Measurements from ENCODE around the gene WNT16.

WNT16 gene

DNA sequence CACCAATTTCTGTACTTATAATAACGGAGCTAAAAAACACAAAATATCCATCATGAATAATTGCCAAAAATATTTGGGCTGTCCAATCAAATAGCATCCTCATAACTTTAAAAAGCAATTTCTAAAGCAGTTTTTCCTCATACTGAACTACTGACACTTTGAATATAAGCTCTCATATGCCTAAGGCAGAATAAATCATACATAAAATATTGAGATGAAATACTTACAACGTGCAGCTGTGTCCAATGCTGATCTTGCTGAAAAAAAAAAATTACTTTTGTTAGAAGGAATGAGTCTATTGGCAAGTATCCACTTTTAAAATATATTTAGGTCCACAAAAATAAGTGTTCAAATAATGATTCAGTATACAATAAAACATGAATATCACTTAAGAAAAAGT, 43.1 kb downstream of the WNT16 start:
- H3K9ac ChIP-seq (ENCODE audit: low read depth in 1 of 2, low read length in 2 of 2) = no peak overlapping the region
- no peaks in the 10 kb centered on the region for H3K9me3 ChIP-seq (ENCODE audit: control insufficient read depth in 1 of 2, low read length in 2 of 2)
- no peaks in the 10 kb centered on the region for H3K27me3 ChIP-seq (ENCODE audit: control insufficient read depth in 1 of 2, insufficient read depth in 2 of 2, low read length in 2 of 2)
- peaks cover 10 to 22% of the 10 kb centered on the region in 2 donors for H3K36me3 ChIP-seq (ENCODE audit: control insufficient read depth in 1 of 2, insufficient read depth in 2 of 2, low read length in 2 of 2)
- H3K4me1 ChIP-seq (ENCODE audit: control insufficient read depth in 1 of 2, insufficient read depth in 2 of 2, low read length in 2 of 2) = peaks cover 8 to 26% of the 10 kb centered on the region in 2 donors
- no peak overlapping the region for H3K27ac ChIP-seq (ENCODE audit: low read depth, low read length)
- no peak overlapping the region for H3K4me3 ChIP-seq (ENCODE audit: low read depth in 1 of 2, low read length in 2 of 2)

DNA sequence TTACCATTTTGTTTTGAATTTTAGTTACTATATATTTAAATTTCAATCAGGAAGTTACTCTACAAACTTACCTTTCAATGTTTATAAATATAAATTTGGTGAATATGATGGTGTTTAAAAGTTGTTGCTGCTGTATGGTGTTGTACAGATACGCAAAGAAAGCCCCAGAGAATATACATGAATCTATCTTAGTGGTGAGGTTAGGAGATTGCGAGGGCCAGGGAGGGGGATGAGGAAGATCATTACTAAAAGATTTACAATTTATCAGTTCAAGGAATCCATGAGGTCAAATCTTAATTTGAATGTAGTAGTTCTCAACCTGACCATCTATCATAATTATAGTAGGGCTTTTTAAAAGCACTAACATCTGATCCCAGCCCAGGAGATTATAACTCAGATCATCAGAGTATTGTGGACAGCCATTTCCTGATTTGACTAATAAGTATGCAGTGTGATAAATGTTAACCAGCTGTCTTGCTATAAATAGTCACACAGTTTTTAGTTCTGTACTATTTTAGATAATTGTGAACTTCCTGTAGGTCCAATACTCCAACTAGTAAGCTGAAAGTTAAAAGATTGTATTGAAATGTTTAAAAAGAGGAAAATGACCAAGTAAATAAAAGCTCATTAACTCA, 43.7 kb downstream of the WNT16 start:
- Histone ChIP-seq H3K9me3 (ENCODE audit: control insufficient read depth in 1 of 2, low read length in 2 of 2) (no peaks in the 10 kb centered on the region), H3K4me1 (ENCODE audit: control insufficient read depth in 1 of 2, insufficient read depth in 2 of 2, low read length in 2 of 2) (peaks cover 8 to 26% of the 10 kb centered on the region in 2 donors), H3K27me3 (ENCODE audit: control insufficient read depth in 1 of 2, insufficient read depth in 2 of 2, low read length in 2 of 2) (no peaks in the 10 kb centered on the region), H3K27ac (ENCODE audit: low read depth, low read length) (no peak overlapping the region), H3K9ac (ENCODE audit: low read depth in 1 of 2, low read length in 2 of 2) (no peak overlapping the region), H3K36me3 (ENCODE audit: control insufficient read depth in 1 of 2, insufficient read depth in 2 of 2, low read length in 2 of 2) (peaks cover 12 to 28% of the 10 kb centered on the region in 2 donors), H3K4me3 (ENCODE audit: low read depth in 1 of 2, low read length in 2 of 2) (no peak overlapping the region)

DNA sequence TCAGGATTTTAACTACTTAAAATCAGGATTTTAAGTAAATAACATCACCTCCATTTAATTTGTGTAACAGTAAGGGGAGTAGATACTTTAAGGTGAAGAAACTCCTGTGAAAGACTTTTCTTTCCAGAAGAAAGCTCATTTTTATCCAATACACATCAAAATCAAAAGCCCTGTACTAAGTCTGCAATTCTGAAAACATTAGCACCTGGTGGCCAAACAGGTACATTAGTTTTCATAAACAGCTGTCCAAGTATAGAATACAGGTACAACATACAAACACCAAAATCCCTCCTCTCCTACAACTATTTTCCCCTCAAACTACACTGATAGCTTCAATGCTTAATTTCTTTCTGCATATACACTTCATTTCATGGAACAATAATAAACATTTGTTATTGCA, 44.4 kb downstream of the WNT16 start:
- no peak overlapping the region for H3K9ac ChIP-seq (ENCODE audit: low read depth in 1 of 2, low read length in 2 of 2)
- H3K4me3 ChIP-seq (ENCODE audit: low read depth in 1 of 2, low read length in 2 of 2) = no peak overlapping the region
- no peak overlapping the region for H3K27ac ChIP-seq (ENCODE audit: low read depth, low read length)
- H3K9me3 ChIP-seq (ENCODE audit: control insufficient read depth in 1 of 2, low read length in 2 of 2) = no peaks in the 10 kb centered on the region
- peaks cover 8 to 26% of the 10 kb centered on the region in 2 donors for H3K4me1 ChIP-seq (ENCODE audit: control insufficient read depth in 1 of 2, insufficient read depth in 2 of 2, low read length in 2 of 2)
- H3K27me3 ChIP-seq (ENCODE audit: control insufficient read depth in 1 of 2, insufficient read depth in 2 of 2, low read length in 2 of 2) = no peaks in the 10 kb centered on the region
- peaks cover 18 to 34% of the 10 kb centered on the region in 2 donors for H3K36me3 ChIP-seq (ENCODE audit: control insufficient read depth in 1 of 2, insufficient read depth in 2 of 2, low read length in 2 of 2)

DNA sequence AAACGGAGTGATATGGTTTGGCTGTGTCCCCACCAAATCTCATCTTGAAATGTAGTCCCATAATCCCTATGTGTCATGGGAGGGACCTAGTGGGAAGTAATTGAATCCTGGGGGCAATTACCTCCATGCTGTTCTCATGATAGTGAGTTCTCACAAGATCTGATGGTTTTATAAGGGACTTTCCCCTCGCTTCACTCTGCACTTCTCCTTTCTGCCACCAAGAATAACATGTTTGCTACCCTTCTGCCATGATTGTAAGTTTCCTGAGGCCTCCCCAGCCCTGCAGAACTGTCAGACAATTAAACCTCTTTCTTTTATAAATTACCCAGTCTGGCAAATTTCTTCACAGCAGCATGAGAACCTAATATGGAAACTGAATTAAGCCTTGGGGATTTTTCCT, 48.2 kb downstream of the WNT16 start:
- Histone ChIP-seq H3K27ac (ENCODE audit: low read depth, low read length) (no peak overlapping the region), H3K27me3 (ENCODE audit: control insufficient read depth in 1 of 2, insufficient read depth in 2 of 2, low read length in 2 of 2) (no peaks in the 10 kb centered on the region), H3K36me3 (ENCODE audit: control insufficient read depth in 1 of 2, insufficient read depth in 2 of 2, low read length in 2 of 2) (peaks cover 27 to 38% of the 10 kb centered on the region in 2 donors), H3K9ac (ENCODE audit: low read depth in 1 of 2, low read length in 2 of 2) (no peak overlapping the region), H3K4me3 (ENCODE audit: low read depth in 1 of 2, low read length in 2 of 2) (no peak overlapping the region), H3K4me1 (ENCODE audit: control insufficient read depth in 1 of 2, insufficient read depth in 2 of 2, low read length in 2 of 2) (peaks cover 0 to 17% of the 10 kb centered on the region in 2 donors), H3K9me3 (ENCODE audit: control insufficient read depth in 1 of 2, low read length in 2 of 2) (no peaks in the 10 kb centered on the region)

DNA sequence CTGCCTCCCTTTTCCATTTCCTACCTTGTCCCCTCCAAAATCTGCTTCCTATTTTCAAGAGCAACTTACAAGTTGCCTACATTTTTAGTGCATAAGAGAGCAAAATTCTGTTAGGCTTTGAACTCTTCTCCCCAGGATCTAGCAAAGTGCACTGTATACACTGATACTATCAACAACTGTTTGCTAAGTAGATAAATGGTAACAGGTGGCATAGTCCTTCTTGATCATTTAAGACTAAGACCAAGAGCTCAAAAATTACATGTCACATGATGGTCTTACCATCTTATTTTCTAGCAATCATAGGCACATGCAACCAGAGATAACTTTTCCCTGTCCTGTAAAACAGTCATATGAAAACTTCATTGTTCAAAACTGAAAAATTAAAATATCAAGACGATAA, 51.1 kb downstream of the WNT16 start:
- H3K9me3 ChIP-seq (ENCODE audit: control insufficient read depth in 1 of 2, low read length in 2 of 2) = no peaks in the 10 kb centered on the region
- no peak overlapping the region for H3K27ac ChIP-seq (ENCODE audit: low read depth, low read length)
- H3K9ac ChIP-seq (ENCODE audit: low read depth in 1 of 2, low read length in 2 of 2) = no peak overlapping the region
- no peak overlapping the region for H3K4me3 ChIP-seq (ENCODE audit: low read depth in 1 of 2, low read length in 2 of 2)
- H3K4me1 ChIP-seq (ENCODE audit: control insufficient read depth in 1 of 2, insufficient read depth in 2 of 2, low read length in 2 of 2) = peaks cover 7 to 27% of the 10 kb centered on the region in 2 donors
- no peaks in the 10 kb centered on the region for H3K27me3 ChIP-seq (ENCODE audit: control insufficient read depth in 1 of 2, insufficient read depth in 2 of 2, low read length in 2 of 2)
- peaks cover 27 to 34% of the 10 kb centered on the region in 2 donors for H3K36me3 ChIP-seq (ENCODE audit: control insufficient read depth in 1 of 2, insufficient read depth in 2 of 2, low read length in 2 of 2)

DNA sequence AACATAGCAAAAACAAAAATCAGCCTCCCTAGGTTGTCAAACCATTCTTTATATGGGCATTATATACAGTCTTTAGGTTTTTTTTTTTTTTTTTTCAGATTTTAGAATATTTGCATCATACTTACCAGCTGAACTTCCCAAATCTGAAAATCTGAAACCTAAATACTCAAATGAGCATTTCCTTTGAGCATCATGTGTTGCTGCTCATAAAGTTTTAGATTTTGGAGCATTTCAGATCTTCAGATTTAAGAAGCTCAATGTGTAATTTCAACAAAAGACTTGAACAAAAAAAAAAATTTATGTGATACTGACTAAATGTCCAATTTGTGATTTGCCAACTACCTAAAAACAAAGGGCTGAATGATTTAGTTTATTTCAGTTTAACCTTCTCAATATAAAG, 53.7 kb downstream of the WNT16 start:
- Histone ChIP-seq H3K4me3 (ENCODE audit: low read depth in 1 of 2, low read length in 2 of 2) (no peak overlapping the region), H3K9ac (ENCODE audit: low read depth in 1 of 2, low read length in 2 of 2) (no peak overlapping the region), H3K27ac (ENCODE audit: low read depth, low read length) (no peak overlapping the region), H3K4me1 (ENCODE audit: control insufficient read depth in 1 of 2, insufficient read depth in 2 of 2, low read length in 2 of 2) (peaks cover 21 to 42% of the 10 kb centered on the region in 2 donors), H3K9me3 (ENCODE audit: control insufficient read depth in 1 of 2, low read length in 2 of 2) (no peaks in the 10 kb centered on the region), H3K27me3 (ENCODE audit: control insufficient read depth in 1 of 2, insufficient read depth in 2 of 2, low read length in 2 of 2) (no peaks in the 10 kb centered on the region), H3K36me3 (ENCODE audit: control insufficient read depth in 1 of 2, insufficient read depth in 2 of 2, low read length in 2 of 2) (peaks cover 15% of the 10 kb centered on the region in 2 donors)

DNA sequence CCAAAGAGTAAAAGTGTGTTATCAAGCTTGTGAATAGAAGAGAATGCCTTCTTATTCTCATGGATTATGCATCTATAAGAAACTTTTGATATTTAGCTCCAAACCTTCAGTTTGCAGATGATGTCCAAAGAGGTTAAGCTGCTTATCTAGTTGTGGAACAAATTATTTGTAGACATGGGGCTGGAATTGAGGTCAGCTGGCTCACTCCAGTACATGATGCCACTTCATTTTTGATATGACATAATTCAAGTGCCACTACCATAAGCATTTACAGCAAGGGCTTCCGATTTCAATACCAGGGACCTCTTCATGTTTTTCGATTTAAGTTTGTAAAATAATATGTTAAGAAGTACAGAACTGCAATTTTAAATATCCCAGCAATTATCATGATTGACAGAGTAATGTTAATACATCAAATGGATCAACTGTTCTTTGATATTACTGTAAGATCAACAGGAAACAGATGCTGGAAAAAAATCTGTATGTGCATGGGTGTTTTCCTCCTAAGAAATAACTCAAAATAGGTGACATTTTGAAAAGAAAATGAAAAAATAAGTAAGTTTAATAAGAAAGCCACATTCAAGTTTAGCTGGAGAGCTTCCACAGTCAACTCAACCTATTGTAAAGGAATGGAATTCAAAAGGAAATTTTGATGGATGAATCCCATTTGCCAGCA, 54.6 kb downstream of the WNT16 start:
- no peaks in the 10 kb centered on the region for H3K9me3 ChIP-seq (ENCODE audit: control insufficient read depth in 1 of 2, low read length in 2 of 2)
- H3K27me3 ChIP-seq (ENCODE audit: control insufficient read depth in 1 of 2, insufficient read depth in 2 of 2, low read length in 2 of 2) = no peaks in the 10 kb centered on the region
- H3K4me3 ChIP-seq (ENCODE audit: low read depth in 1 of 2, low read length in 2 of 2) = no peak overlapping the region
- peaks cover 21 to 42% of the 10 kb centered on the region in 2 donors for H3K4me1 ChIP-seq (ENCODE audit: control insufficient read depth in 1 of 2, insufficient read depth in 2 of 2, low read length in 2 of 2)
- H3K9ac ChIP-seq (ENCODE audit: low read depth in 1 of 2, low read length in 2 of 2) = no peak overlapping the region
- H3K27ac ChIP-seq (ENCODE audit: low read depth, low read length) = no peak overlapping the region
- H3K36me3 ChIP-seq (ENCODE audit: control insufficient read depth in 1 of 2, insufficient read depth in 2 of 2, low read length in 2 of 2) = peaks cover 6 to 7% of the 10 kb centered on the region in 2 donors

DNA sequence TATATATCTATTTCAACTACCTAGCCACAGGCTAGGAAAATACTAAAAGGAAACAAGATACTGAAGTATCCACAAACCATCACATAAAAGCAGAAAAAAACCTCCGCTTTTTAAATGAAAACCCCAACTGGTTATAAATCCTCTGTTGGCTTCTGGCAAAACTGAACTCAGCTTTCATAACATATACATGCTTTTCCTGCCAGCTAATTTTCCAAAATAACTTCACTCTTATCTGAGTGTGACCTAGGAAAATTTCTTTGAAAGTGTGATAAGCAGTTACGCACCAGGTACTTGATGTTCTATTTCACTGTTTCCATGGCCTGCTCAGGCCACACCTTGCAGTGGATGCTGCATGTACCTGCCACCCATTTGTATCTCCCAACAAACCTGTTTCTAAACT, 55.5 kb downstream of the WNT16 start:
- Histone ChIP-seq H3K27ac (ENCODE audit: low read depth, low read length) (peak overlapping the region; percentile 34), H3K4me3 (ENCODE audit: low read depth in 1 of 2, low read length in 2 of 2) (no peak overlapping the region), H3K9me3 (ENCODE audit: control insufficient read depth in 1 of 2, low read length in 2 of 2) (no peaks in the 10 kb centered on the region), H3K36me3 (ENCODE audit: control insufficient read depth in 1 of 2, insufficient read depth in 2 of 2, low read length in 2 of 2) (peaks cover 4 to 6% of the 10 kb centered on the region in 2 donors), H3K4me1 (ENCODE audit: control insufficient read depth in 1 of 2, insufficient read depth in 2 of 2, low read length in 2 of 2) (peaks cover 21 to 47% of the 10 kb centered on the region in 2 donors), H3K27me3 (ENCODE audit: control insufficient read depth in 1 of 2, insufficient read depth in 2 of 2, low read length in 2 of 2) (no peaks in the 10 kb centered on the region), H3K9ac (ENCODE audit: low read depth in 1 of 2, low read length in 2 of 2) (no peak overlapping the region)

DNA sequence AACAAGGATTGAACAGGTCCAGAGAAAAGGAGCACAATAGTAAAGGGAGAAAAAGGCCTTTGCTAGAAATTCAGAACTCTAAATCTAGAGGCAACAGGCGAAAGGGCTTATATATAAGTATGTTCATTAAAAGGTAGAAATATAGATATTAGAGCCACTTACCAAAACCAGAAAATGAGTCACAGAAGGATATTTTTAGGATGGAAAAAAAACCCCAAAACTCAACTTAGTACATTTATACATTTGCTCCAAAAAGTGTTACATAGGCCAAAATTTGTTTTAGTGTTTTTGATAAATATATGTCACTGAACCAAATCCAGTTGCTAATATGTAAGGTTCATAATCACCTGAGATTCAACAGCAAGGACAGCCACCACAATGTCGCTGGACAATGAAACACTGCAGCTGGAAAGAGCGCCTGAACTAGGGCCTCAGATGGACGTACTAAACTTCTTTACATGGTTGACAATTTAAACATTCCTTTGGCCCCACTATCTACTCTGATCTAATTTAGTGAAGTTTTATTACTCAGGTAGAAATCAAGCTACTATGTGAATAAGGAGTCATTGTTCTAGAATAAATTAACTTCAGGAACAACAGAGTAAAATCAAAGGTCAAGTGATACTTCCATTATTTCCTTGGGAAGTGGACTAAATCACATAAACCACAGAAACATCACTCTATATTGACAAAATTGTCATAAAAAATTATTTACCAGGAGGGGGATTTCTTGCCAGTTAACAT, 56.4 kb downstream of the WNT16 start:
- Histone ChIP-seq H3K9ac (ENCODE audit: low read depth in 1 of 2, low read length in 2 of 2) (peak overlapping the region in 1 of 2 donors; percentile 18), H3K27ac (ENCODE audit: low read depth, low read length) (no peak overlapping the region), H3K27me3 (ENCODE audit: control insufficient read depth in 1 of 2, insufficient read depth in 2 of 2, low read length in 2 of 2) (no peaks in the 10 kb centered on the region), H3K4me1 (ENCODE audit: control insufficient read depth in 1 of 2, insufficient read depth in 2 of 2, low read length in 2 of 2) (peaks cover 21 to 51% of the 10 kb centered on the region in 2 donors), H3K9me3 (ENCODE audit: control insufficient read depth in 1 of 2, low read length in 2 of 2) (no peaks in the 10 kb centered on the region), H3K4me3 (ENCODE audit: low read depth in 1 of 2, low read length in 2 of 2) (peak overlapping the region in 1 of 2 donors; percentile 20), H3K36me3 (ENCODE audit: control insufficient read depth in 1 of 2, insufficient read depth in 2 of 2, low read length in 2 of 2) (peaks cover 0 to 6% of the 10 kb centered on the region in 2 donors)

DNA sequence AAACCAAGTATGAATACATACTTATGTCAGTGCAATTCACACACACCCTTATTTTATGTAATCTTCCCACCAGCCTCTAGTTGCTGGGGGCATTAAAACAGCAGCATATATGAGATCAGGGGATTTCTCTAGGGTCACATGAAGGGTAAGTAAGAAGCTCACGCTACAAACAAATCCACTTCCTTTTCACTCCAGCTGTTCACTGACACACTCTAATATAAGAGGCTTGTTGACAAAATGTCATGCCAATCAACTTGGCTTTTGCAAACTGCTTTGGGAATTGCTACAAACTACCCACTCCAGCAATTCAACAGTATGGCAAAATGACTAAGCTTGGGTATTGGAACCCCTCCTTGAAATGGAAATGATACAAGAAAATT, 57.0 kb downstream of the WNT16 start:
- Histone ChIP-seq H3K27me3 (ENCODE audit: control insufficient read depth in 1 of 2, insufficient read depth in 2 of 2, low read length in 2 of 2) (no peaks in the 10 kb centered on the region), H3K27ac (ENCODE audit: low read depth, low read length) (no peak overlapping the region), H3K9ac (ENCODE audit: low read depth in 1 of 2, low read length in 2 of 2) (no peak overlapping the region), H3K36me3 (ENCODE audit: control insufficient read depth in 1 of 2, insufficient read depth in 2 of 2, low read length in 2 of 2) (peaks cover 0 to 6% of the 10 kb centered on the region in 2 donors), H3K4me3 (ENCODE audit: low read depth in 1 of 2, low read length in 2 of 2) (peak overlapping the region; percentile 3 to 20), H3K4me1 (ENCODE audit: control insufficient read depth in 1 of 2, insufficient read depth in 2 of 2, low read length in 2 of 2) (peaks cover 21 to 52% of the 10 kb centered on the region in 2 donors), H3K9me3 (ENCODE audit: control insufficient read depth in 1 of 2, low read length in 2 of 2) (no peaks in the 10 kb centered on the region)

Measured in duodenal mucosa (tissue), 2 donors.